ENCODE data around the gene RGS2.

RGS2 gene

GRCh38 chr1:192784397-192784796 lies 24.4 kb upstream of the RGS2 start:
- H3K36me3 ChIP-seq (ENCODE audit: insufficient read depth, low read length) = no peaks in the 10 kb centered on the region
- H3K4me1 ChIP-seq (ENCODE audit: insufficient read depth, low read length) = no peaks in the 10 kb centered on the region
- H3K9me3 ChIP-seq (ENCODE audit: control insufficient read depth, insufficient read depth, low read length) = no peaks in the 10 kb centered on the region
- no peak overlapping the region for H3K9ac ChIP-seq (ENCODE audit: low read depth, low read length)

GRCh38 chr1:192786576-192786975 lies 22.3 kb upstream of the RGS2 start:
- Histone ChIP-seq H3K4me1 (ENCODE audit: insufficient read depth, low read length) (no peaks in the 10 kb centered on the region), H3K9me3 (ENCODE audit: control insufficient read depth, insufficient read depth, low read length) (no peaks in the 10 kb centered on the region), H3K9ac (ENCODE audit: low read depth, low read length) (no peak overlapping the region), H3K36me3 (ENCODE audit: insufficient read depth, low read length) (no peaks in the 10 kb centered on the region)

GRCh38 chr1:192787914-192788585 lies 20.8 kb upstream of the RGS2 start:
- Histone ChIP-seq H3K4me1 (ENCODE audit: insufficient read depth, low read length) (no peaks in the 10 kb centered on the region; the same call in 1 of the 2 replicates), H3K9me3 (ENCODE audit: control insufficient read depth, insufficient read depth, low read length) (no peaks in the 10 kb centered on the region), H3K9ac (ENCODE audit: low read depth, low read length) (no peak overlapping the region), H3K36me3 (ENCODE audit: insufficient read depth, low read length) (no peaks in the 10 kb centered on the region)

GRCh38 chr1:192789871-192790270 lies 19.0 kb upstream of the RGS2 start:
- H3K9ac ChIP-seq (ENCODE audit: low read depth, low read length) = no peak overlapping the region
- H3K4me1 ChIP-seq (ENCODE audit: insufficient read depth, low read length) = peaks cover 13% of the 10 kb centered on the region
- H3K9me3 ChIP-seq (ENCODE audit: control insufficient read depth, insufficient read depth, low read length) = no peaks in the 10 kb centered on the region
- H3K36me3 ChIP-seq (ENCODE audit: insufficient read depth, low read length) = no peaks in the 10 kb centered on the region

- Histone ChIP-seq H3K36me3 (ENCODE audit: insufficient read depth, low read length) (no peaks in the 10 kb centered on the region), H3K9ac (ENCODE audit: low read depth, low read length) (no peak overlapping the region), H3K4me1 (ENCODE audit: insufficient read depth, low read length) (peaks cover 31% of the 10 kb centered on the region), H3K9me3 (ENCODE audit: control insufficient read depth, insufficient read depth, low read length) (no peaks in the 10 kb centered on the region)
Measured at GRCh38 chr1:192792628-192793027, 16.2 kb upstream of the RGS2 start.

GRCh38 chr1:192793983-192794767 lies 14.7 kb upstream of the RGS2 start:
- no peaks in the 10 kb centered on the region for H3K9me3 ChIP-seq (ENCODE audit: control insufficient read depth, insufficient read depth, low read length)
- peaks cover 31% of the 10 kb centered on the region for H3K4me1 ChIP-seq (ENCODE audit: insufficient read depth, low read length)
- H3K36me3 ChIP-seq (ENCODE audit: insufficient read depth, low read length) = no peaks in the 10 kb centered on the region
- H3K9ac ChIP-seq (ENCODE audit: low read depth, low read length) = 0 out of 2 replicates have a peak overlapping the region, but pooled peaks have one; percentile 22

- Histone ChIP-seq H3K9me3 (ENCODE audit: control insufficient read depth, insufficient read depth, low read length) (no peaks in the 10 kb centered on the region), H3K4me1 (ENCODE audit: insufficient read depth, low read length) (peaks cover 31% of the 10 kb centered on the region)
Measured at GRCh38 chr1:192794768-192795035, 14.1 kb upstream of the RGS2 start.

GRCh38 chr1:192795916-192796618 lies 12.8 kb upstream of the RGS2 start:
- Histone ChIP-seq H3K4me1 (ENCODE audit: insufficient read depth, low read length) (peaks cover 31% of the 10 kb centered on the region), H3K9ac (ENCODE audit: low read depth, low read length) (no peak overlapping the region), H3K9me3 (ENCODE audit: control insufficient read depth, insufficient read depth, low read length) (no peaks in the 10 kb centered on the region), H3K36me3 (ENCODE audit: insufficient read depth, low read length) (no peaks in the 10 kb centered on the region)

More at GRCh38 chr1:192794768-192795035, 14.1 kb upstream of the RGS2 start:
- Histone ChIP-seq H3K36me3 (ENCODE audit: insufficient read depth, low read length) (no peaks in the 10 kb centered on the region), H3K9ac (ENCODE audit: low read depth, low read length) (no peak overlapping the region)

GRCh38 chr1:192797143-192797542 lies 11.7 kb upstream of the RGS2 start:
- no peaks in the 10 kb centered on the region for H3K36me3 ChIP-seq (ENCODE audit: insufficient read depth, low read length)
- no peak overlapping the region for H3K9ac ChIP-seq (ENCODE audit: low read depth, low read length)

GRCh38 chr1:192797891-192798290 lies 10.9 kb upstream of the RGS2 start:
- no peaks in the 10 kb centered on the region for H3K36me3 ChIP-seq (ENCODE audit: insufficient read depth, low read length)
- H3K9me3 ChIP-seq (ENCODE audit: control insufficient read depth, insufficient read depth, low read length) = no peaks in the 10 kb centered on the region
- no peak overlapping the region for H3K9ac ChIP-seq (ENCODE audit: low read depth, low read length)
- peaks cover 31% of the 10 kb centered on the region for H3K4me1 ChIP-seq (ENCODE audit: insufficient read depth, low read length)

More at GRCh38 chr1:192797143-192797542, 11.7 kb upstream of the RGS2 start:
- H3K9me3 ChIP-seq (ENCODE audit: control insufficient read depth, insufficient read depth, low read length) = no peaks in the 10 kb centered on the region
- H3K4me1 ChIP-seq (ENCODE audit: insufficient read depth, low read length) = peaks cover 31% of the 10 kb centered on the region

- no peak overlapping the region for H3K9ac ChIP-seq (ENCODE audit: low read depth, low read length)
- H3K36me3 ChIP-seq (ENCODE audit: insufficient read depth, low read length) = no peaks in the 10 kb centered on the region
- no peaks in the 10 kb centered on the region for H3K9me3 ChIP-seq (ENCODE audit: control insufficient read depth, insufficient read depth, low read length)
- peaks cover 6% of the 10 kb centered on the region; the same call in 1 of the 2 replicates for H3K4me1 ChIP-seq (ENCODE audit: insufficient read depth, low read length)
Measured at GRCh38 chr1:192801451-192801850, 7.4 kb upstream of the RGS2 start.

- H3K36me3 ChIP-seq (ENCODE audit: insufficient read depth, low read length) = no peaks in the 10 kb centered on the region
- H3K4me1 ChIP-seq (ENCODE audit: insufficient read depth, low read length) = no peaks in the 10 kb centered on the region
- H3K9me3 ChIP-seq (ENCODE audit: control insufficient read depth, insufficient read depth, low read length) = no peaks in the 10 kb centered on the region
- H3K9ac ChIP-seq (ENCODE audit: low read depth, low read length) = no peak overlapping the region
Measured at GRCh38 chr1:192802406-192802805, 6.4 kb upstream of the RGS2 start.

GRCh38 chr1:192803501-192803900 lies 5.3 kb upstream of the RGS2 start:
- no peaks in the 10 kb centered on the region for H3K36me3 ChIP-seq (ENCODE audit: insufficient read depth, low read length)
- no peaks in the 10 kb centered on the region for H3K9me3 ChIP-seq (ENCODE audit: control insufficient read depth, insufficient read depth, low read length)
- no peak overlapping the region for H3K9ac ChIP-seq (ENCODE audit: low read depth, low read length)
- no peaks in the 10 kb centered on the region for H3K4me1 ChIP-seq (ENCODE audit: insufficient read depth, low read length)

GRCh38 chr1:192805832-192806323 lies 3.0 kb upstream of the RGS2 start:
- Histone ChIP-seq H3K4me1 (ENCODE audit: insufficient read depth, low read length) (peaks cover 6% of the 10 kb centered on the region; the same call in 1 of the 2 replicates), H3K9ac (ENCODE audit: low read depth, low read length) (no peak overlapping the region), H3K9me3 (ENCODE audit: control insufficient read depth, insufficient read depth, low read length) (no peaks in the 10 kb centered on the region), H3K36me3 (ENCODE audit: insufficient read depth, low read length) (peaks cover 2% of the 10 kb centered on the region)
